Upper lobe of left lung (tissue), 6 donors: ENCODE data around the gene PTPN12. TPM values are rescaled to one million over a fixed set of nuclear protein-coding genes. Genes with fewer than 3 reads are reported as not detected.
A peak's percentile ranks its signal among the peaks of the same experiment; 100 is the strongest.
"Not testable (repeated sequence)": the region's sequence is repeated elsewhere in the genome, so short reads cannot be mapped to it uniquely, and the experiment has no call there.

Source experiments
- ATAC-seq, 2 donors: fragments of 200-7000 bp; cut with Tn5 transposase; one replicate each; pipeline ENCODE4 v1.9.1; 2022; ENCODE audit warnings: mild to moderate bottlenecking in 2 of 2, moderate library complexity in 2 of 2; ENCODE audit not compliant: low FRiP score in 2 of 2
- DNase-seq, 2 donors: peaks; one replicate each; pipeline ENCODE4 v3.0.0-alpha.2; 2019 to 2020
- H3K27ac ChIP-seq, 4 donors: fragments of 200-600 bp; sonication (generic); one replicate each; pipeline ENCODE4 v1.5.1; 2016 to 2019
- H3K27me3 ChIP-seq, 4 donors: fragments of 200-600 bp; sonication (generic); one replicate each; pipeline ENCODE4 v1.5.1; 2017 to 2019
- H3K36me3 ChIP-seq, 4 donors: fragments of 200-600 bp; sonication (generic); one replicate each; pipeline ENCODE4 v1.5.1; 2016 to 2019
- H3K4me1 ChIP-seq, 4 donors: fragments of 200-600 bp; sonication (generic); one replicate each; pipeline ENCODE4 v1.5.1; 2018 to 2019
- H3K4me3 ChIP-seq, 4 donors: fragments of 200-600 bp; sonication (generic); one replicate each; pipeline ENCODE4 v1.5.1; 2017 to 2019; ENCODE audit warnings: mild to moderate bottlenecking in 2 of 4, moderate library complexity in 1 of 4
- H3K9me3 ChIP-seq, 4 donors: fragments of 200-600 bp; sonication (generic); one replicate each; pipeline ENCODE4 v1.5.1; 2018 to 2019
- EP300 ChIP-seq, 4 donors: sonication (generic); formaldehyde crosslinking; IDR thresholded peaks; one replicate each; pipeline ENCODE4 v1.5.1; 2017; ENCODE audit warnings: antibody characterized with exemption in 4 of 4, control low read depth in 2 of 4
- POLR2A ChIP-seq, 4 donors: fragments of 450-650 bp; IDR thresholded peaks; one replicate each; pipeline ENCODE4 v1.5.1; 2016 to 2017; ENCODE audit warnings: antibody characterized with exemption in 4 of 4, mild to moderate bottlenecking in 2 of 4
- POLR2AphosphoS5 ChIP-seq, 2 donors: sonication (generic); formaldehyde crosslinking; IDR thresholded peaks; one replicate each; pipeline ENCODE4 v1.5.1; 2017; ENCODE audit warnings: antibody characterized with exemption in 2 of 2
- WGBS, 2 donors: methylation state at CpG; one replicate each; pipeline ENCODE4 v1.1.5; 2017 to 2018; 5-methylcytosine and 5-hydroxymethylcytosine counted together
- total RNA-seq, 6 donors: library from RNA; depleted of rRNA in 4 of 6; stranded (reverse); fragments of >200 nt in 4 of 6; gene quantifications; one replicate each; pipeline versions ENCODE4 v1.1.0 to v1.2.1, GENCODE V29; 2016 to 2021
- TF ChIP-seq, protein P1 (sequence below), 6 experiments: fragments of 450-650 bp in 4 of 6; fragments of 200-600 bp in 2 of 6; sonication (generic) in 2 of 6; IDR thresholded peaks; one replicate each; pipeline ENCODE4 v1.5.1; 2016 to 2019; ENCODE audit warnings: antibody characterized with exemption in 6 of 6
- donor health status: DM: no; HTN: no; CAD: no; lungs with moderate emphysema.
- donor health status: DM: no; HTN: yes; CAD: no; lungs with severe emphysema.

PTPN12 gene
- total RNA-seq, 6 donors from 2014 or later = 104 to 211 (median 136) TPM

GRCh38 chr7:77506899-77507298, 30.2 kb upstream of the PTPN12 start:
- 100% methylated on average over 1 of the region's 1 CpG for WGBS, 2 donors
- DNase-seq (no peak), ATAC-seq (no peak)
- TF ChIP-seq POLR2A (IDR thresholded peaks at IDR 0.05) (no peak), EP300 (IDR thresholded peaks at IDR 0.05) (no peak), POLR2AphosphoS5 (IDR thresholded peaks at IDR 0.05) (no peak)
- TF ChIP-seq, protein P1, sequence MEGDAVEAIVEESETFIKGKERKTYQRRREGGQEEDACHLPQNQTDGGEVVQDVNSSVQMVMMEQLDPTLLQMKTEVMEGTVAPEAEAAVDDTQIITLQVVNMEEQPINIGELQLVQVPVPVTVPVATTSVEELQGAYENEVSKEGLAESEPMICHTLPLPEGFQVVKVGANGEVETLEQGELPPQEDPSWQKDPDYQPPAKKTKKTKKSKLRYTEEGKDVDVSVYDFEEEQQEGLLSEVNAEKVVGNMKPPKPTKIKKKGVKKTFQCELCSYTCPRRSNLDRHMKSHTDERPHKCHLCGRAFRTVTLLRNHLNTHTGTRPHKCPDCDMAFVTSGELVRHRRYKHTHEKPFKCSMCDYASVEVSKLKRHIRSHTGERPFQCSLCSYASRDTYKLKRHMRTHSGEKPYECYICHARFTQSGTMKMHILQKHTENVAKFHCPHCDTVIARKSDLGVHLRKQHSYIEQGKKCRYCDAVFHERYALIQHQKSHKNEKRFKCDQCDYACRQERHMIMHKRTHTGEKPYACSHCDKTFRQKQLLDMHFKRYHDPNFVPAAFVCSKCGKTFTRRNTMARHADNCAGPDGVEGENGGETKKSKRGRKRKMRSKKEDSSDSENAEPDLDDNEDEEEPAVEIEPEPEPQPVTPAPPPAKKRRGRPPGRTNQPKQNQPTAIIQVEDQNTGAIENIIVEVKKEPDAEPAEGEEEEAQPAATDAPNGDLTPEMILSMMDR (IDR thresholded peaks at IDR 0.05) = no peak
- Histone ChIP-seq H3K36me3 (no peaks in the 10 kb centered on the region), H3K4me1 (no peaks in the 10 kb centered on the region), H3K4me3 (no peak overlapping the region), H3K9me3 (no peaks in the 10 kb centered on the region), H3K27me3 (no peaks in the 10 kb centered on the region), H3K27ac (no peak overlapping the region)

- H3K27me3 ChIP-seq, H3K36me3 ChIP-seq, H3K4me1 ChIP-seq, H3K9me3 ChIP-seq, DNase-seq, ATAC-seq, H3K27ac ChIP-seq, H3K4me3 ChIP-seq: not testable (repeated sequence)
- WGBS, 2 donors = 79 to 98% methylated on average over 5 of the region's 5 CpGs
Measured at GRCh38 chr7:77513002-77513670, 24.0 kb upstream of the PTPN12 start.

GRCh38 chr7:77516085-77516484, 21.0 kb upstream of the PTPN12 start:
- no peak for ATAC-seq
- WGBS, 2 donors = 95 to 96% methylated on average over 3 of the region's 3 CpGs
- TF ChIP-seq, protein P1 (IDR thresholded peaks at IDR 0.05) = no peak
- TF ChIP-seq POLR2AphosphoS5 (IDR thresholded peaks at IDR 0.05) (no peak), EP300 (IDR thresholded peaks at IDR 0.05) (no peak), POLR2A (IDR thresholded peaks at IDR 0.05) (no peak)

GRCh38 chr7:77520261-77520660, 16.8 kb upstream of the PTPN12 start:
- TF ChIP-seq EP300 (IDR thresholded peaks at IDR 0.05) = no peak
- TF ChIP-seq POLR2AphosphoS5 (IDR thresholded peaks at IDR 0.05) = no peak
- TF ChIP-seq POLR2A (IDR thresholded peaks at IDR 0.05) = no peak
- TF ChIP-seq, protein P1 (IDR thresholded peaks at IDR 0.05) = no peak
- DNase-seq = no peak

More at GRCh38 chr7:77516085-77516484, 21.0 kb upstream of the PTPN12 start:
- H3K27me3 ChIP-seq = no peaks in the 10 kb centered on the region
- H3K4me1 ChIP-seq = no peaks in the 10 kb centered on the region
- H3K4me3 ChIP-seq = no peak overlapping the region
- no peak for DNase-seq
- H3K36me3 ChIP-seq = no peaks in the 10 kb centered on the region
- H3K9me3 ChIP-seq = no peaks in the 10 kb centered on the region
- no peak overlapping the region for H3K27ac ChIP-seq

DNA sequence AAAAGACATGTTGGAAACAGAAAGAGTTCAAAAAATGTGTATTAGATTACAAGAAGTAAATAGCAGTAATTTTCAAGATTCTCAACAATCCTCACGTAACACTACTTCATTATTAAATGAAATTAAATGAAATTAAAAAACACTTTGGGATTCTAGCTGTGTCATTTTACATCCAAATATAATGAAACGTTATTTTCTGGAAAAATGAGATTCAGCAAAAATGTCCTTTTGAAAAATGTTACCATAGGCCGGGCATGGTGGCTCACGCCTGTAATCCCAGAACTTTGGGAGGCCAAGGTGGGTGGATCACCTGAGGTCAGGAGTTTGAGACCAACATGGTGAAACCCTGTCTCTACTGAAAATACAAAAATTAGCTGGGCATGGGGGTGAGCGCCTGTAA, 15.6 kb upstream of the PTPN12 start:
- H3K4me1 ChIP-seq, H3K4me3 ChIP-seq, DNase-seq, H3K9me3 ChIP-seq, ATAC-seq, H3K27me3 ChIP-seq, H3K36me3 ChIP-seq: not testable (repeated sequence)
- H3K27ac ChIP-seq = peak overlapping the region in 1 of 4 donors; percentile 23
- WGBS, 2 donors = 93 to 94% methylated on average over 5 of the region's 5 CpGs

More at GRCh38 chr7:77520261-77520660, 16.8 kb upstream of the PTPN12 start:
- no peak overlapping the region for H3K4me3 ChIP-seq
- peaks cover 0 to 3% (median 0%) of the 10 kb centered on the region in 4 donors for H3K4me1 ChIP-seq
- no peaks in the 10 kb centered on the region for H3K9me3 ChIP-seq
- 79 to 89% methylated on average over 1 of the region's 1 CpG for WGBS, 2 donors
- H3K27me3 ChIP-seq = no peaks in the 10 kb centered on the region
- no peak overlapping the region for H3K27ac ChIP-seq
- no peak for ATAC-seq
- H3K36me3 ChIP-seq = no peaks in the 10 kb centered on the region

- Histone ChIP-seq H3K27me3 (no peaks in the 10 kb centered on the region), H3K4me3 (no peak overlapping the region), H3K36me3 (no peaks in the 10 kb centered on the region), H3K27ac (no peak overlapping the region), H3K9me3 (no peaks in the 10 kb centered on the region), H3K4me1 (peaks cover 0 to 3% (median 0%) of the 10 kb centered on the region in 4 donors)
- TF ChIP-seq POLR2A (IDR thresholded peaks at IDR 0.05) (no peak), EP300 (IDR thresholded peaks at IDR 0.05) (no peak), POLR2AphosphoS5 (IDR thresholded peaks at IDR 0.05) (no peak)
- TF ChIP-seq, protein P1 (IDR thresholded peaks at IDR 0.05) = no peak
- no peak for DNase-seq
- ATAC-seq = no peak
Measured at GRCh38 chr7:77524731-77525130, 12.4 kb upstream of the PTPN12 start.
